HG03108 (cell line): ENCODE data around the gene ARFIP1.
A peak's percentile ranks its signal among the peaks of the same experiment; 100 is the strongest.
"Not testable (repeated sequence)": the region's sequence is repeated elsewhere in the genome, so short reads cannot be mapped to it uniquely, and the experiment has no call there.

ENCODE experiments used
- ATAC-seq: cut with Tn5 transposase; IDR thresholded peaks from one replicate; pipeline ENCODE4 v1.9.1; 2021; ENCODE audit warnings: moderate library complexity; ENCODE audit not compliant: unreplicated experiment

Gene ARFIP1, protein sequence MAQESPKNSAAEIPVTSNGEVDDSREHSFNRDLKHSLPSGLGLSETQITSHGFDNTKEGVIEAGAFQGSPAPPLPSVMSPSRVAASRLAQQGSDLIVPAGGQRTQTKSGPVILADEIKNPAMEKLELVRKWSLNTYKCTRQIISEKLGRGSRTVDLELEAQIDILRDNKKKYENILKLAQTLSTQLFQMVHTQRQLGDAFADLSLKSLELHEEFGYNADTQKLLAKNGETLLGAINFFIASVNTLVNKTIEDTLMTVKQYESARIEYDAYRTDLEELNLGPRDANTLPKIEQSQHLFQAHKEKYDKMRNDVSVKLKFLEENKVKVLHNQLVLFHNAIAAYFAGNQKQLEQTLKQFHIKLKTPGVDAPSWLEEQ

DNA sequence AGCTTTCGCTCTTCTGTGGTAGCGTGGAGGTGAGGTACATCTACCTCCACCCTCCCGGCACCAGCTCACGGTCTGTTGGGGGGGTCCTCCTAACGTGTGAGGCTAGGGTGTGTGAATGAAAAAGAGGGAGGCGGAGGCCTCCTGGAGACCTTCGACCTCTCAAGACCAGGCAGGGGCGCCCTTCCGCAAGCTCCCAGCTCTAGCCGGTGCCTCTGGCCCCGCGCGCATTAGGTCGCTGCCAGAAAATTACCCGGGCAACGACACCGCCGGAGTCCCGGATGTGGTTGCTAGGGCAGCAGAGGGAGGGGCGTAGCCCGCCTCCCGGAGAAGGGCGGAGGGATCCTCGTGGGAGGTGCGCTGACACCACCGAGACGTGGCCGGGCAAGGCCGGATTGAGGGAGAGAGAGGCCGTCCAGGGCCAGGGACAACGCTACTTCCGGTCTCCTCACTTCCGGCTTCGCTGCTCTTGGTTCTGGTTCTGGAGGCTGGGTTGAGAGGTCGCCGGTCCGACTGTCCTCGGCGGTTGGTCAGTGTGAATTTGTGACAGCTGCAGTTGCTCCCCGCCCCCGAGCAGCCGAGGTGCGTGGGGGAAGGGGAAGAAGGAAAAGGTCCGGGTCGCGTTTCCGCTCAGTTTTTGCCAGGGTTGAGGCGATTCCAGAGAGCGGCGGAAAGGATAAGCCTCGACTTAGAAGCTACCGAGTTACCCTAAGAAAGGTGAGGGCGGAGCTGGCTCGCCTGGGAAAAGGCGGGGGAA, at the start of gene ARFIP1, which contains the start of gene TIGD4:
TSS of gene ARFIP1 (plus strand) at position 442 of the 754 bp plus-strand sequence. CDS start 49,680 bp downstream, outside the sequence.
TSS of gene TIGD4 (minus strand) at position 218 of the 754 bp plus-strand sequence. CDS start 8,726 bp downstream, outside the sequence.
- peak; percentile 92 for ATAC-seq

DNA sequence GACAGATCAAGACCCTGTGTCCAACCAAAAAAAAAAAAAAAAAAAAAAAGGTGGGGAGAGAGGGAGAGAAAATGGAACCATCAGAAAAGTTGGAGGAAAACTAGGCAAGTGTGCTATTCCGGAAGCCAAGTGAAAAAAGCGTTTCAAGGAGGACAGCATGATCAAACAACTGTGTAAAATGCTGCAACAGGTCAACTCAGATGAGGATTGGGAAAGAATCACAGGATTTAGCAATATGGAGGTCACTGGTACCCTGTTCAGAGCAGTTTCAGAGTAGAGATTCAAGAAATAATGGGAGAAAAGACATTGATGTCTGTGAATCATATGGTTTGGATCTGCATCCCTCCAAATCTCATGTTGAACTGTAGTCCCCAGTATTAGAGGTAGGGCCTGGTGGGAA, 47.8 kb upstream of the ARFIP1 start:
- no peak for ATAC-seq

DNA sequence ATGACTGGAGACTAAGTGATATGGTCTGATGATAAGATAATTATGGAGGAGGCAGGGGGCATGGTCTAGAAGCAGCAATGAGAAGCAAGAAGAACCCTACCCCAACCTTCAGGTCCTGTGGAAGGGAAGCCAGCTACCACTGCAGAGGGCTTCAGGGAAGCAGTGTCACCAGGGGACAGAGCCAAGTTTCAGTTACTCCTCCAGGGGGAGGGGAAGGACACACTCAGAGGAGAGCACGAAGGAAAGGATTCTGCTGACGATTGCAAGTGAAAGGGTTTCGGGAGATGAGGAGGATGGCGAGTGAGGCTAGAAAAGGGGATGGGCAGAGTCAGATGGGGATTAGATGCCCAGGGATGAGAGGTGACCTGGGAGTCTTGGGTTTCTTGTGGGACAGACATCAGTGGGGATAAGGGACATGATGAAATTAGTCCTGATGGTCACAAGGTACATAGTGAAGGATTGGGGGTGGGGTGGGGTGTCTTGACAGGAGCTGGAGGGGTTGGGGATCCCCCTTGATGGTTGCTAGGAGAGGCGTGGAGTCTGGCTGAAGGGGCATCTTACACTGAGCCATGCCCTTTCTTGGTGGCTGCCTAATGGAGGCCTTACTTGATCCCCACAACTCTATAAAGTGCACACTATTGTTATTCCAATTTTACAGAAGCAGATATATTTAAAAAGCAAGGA, 45.6 kb upstream of the ARFIP1 start:
- ATAC-seq = no peak

DNA sequence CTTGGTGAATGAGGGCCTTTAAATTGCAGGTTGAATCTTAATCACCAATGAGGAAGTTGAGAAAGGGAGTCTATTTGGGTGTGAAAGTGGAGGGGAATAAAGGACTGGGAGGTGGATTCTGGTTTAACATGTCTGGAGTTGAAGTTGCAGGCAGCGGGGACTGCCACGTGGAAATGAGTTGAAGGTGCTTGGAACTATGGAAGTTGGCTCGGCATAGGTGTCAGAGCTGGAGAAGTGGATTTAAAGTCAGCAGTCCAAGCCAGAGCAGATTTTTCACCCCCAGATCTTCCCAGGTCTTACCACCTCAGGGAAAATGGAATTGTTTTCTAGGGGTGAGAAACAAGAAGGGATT, 45.1 kb upstream of the ARFIP1 start:
- ATAC-seq = no peak

DNA sequence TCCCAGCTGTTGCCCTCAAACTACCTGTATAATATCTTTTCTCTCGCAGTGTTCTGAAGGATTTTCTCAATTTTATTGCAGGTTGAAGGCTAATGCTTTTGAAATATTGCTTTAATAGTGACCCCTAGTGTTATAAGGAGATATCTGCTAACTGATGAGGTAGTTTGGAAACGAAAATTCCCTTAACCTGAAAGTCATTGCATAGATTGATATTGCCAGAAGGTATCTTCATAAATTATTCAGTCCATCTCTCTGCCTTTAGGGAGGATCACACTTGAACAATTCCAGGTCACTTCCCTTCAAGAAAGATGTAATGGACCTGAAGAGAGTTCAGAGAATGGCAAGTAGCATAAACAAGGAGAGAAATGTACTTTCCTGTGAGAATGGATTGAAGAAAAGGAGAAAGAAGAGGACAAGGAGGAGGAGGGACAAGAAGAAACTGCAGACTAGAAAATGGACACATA, 44.3 kb upstream of the ARFIP1 start:
- no peak for ATAC-seq

DNA sequence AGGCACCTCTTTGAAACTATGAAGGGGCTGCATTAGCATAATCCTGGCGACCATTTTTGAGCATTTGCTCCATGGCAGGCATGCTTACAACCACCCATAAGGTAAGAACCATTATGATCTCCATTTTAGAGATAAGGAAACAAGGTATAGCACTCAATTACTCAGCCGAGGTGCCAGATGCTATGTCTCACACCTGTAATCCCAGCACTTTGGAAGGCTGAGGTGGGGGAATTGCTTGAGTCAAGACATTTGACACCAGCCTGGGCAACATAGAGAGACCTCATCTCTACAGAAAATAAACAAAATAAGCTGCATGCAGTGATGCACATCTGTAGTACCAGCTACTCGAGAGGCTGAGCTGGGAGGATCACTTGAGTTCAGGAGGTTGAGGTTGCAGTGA, 43.8 kb upstream of the ARFIP1 start:
- ATAC-seq = no peak

DNA sequence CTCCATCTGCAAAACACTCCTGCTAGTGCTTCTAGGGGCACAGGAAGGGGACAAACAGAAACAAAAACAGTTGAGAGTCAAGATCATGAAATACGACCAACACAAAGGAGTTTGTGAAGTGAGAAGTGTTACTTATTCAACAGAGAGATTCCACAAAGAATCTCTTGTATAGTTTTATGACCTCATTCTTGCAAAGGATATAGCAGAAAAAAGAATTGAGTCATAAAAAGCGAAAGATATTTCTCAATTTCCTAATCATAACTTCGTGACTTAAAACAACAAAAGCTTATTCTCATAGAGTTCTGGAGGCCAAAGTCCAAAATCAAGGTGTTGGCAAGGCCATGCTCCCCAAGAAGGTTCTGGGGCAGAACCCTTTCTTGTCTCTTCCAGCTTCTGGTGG, 40.9 kb upstream of the ARFIP1 start:
- no peak for ATAC-seq

DNA sequence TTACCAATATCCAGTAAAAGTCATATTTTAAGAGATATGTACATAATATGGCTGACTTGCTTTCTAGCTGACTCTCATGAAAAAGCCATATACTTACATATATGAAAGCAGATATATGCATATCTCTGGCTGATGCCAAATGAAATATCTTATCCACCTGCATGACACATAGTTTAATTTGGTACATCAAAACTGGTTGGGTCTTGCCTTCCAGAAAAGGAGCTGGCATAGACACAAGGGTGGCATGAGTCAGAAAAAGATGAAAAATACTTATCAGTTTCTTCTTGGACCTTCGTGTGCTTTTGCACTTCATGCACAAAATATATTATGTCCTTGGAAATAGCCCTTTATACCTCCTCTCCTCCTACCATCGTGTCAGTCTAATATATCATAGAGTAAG, 32.3 kb upstream of the ARFIP1 start:
- ATAC-seq = no peak

DNA sequence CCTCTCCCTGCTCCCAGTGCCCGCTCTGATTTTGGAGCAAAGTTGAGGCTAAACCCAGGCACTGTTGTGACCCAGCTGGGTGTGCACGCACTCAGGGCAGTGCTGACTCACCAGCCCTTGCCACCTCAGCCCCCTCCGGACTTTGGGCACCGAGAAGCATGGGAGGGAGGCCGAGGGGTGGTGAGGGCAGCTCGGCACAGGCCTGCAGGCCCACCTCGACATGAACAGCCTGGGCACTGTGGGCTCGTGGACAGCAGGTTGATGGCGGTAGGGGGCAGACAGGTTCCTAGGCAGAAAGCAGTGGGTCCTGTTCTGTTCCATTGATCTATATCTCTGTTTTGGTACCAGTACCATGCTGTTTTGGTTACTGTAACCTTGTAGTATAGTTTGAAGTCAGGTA, 31.1 kb upstream of the ARFIP1 start:
- no peak for ATAC-seq

DNA sequence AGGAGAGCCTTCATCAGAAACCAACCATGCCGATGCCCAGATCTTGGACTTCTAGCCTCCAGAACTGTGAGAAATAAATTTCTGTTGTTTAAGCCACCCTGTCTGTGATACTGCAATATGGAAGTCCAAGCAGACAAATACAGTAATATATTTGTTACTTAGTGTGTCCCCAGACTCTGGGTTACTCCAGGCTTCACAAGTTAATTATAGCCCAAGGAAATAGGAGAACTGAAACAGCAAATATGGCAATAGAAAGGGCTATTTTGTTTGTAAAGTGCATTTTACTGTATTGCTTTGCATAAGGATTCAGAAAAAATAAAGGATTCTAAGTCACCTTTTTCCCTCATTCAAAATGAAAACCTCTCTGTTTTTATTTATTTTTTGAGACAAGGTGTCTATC, 16.0 kb upstream of the ARFIP1 start:
- no peak for ATAC-seq

DNA sequence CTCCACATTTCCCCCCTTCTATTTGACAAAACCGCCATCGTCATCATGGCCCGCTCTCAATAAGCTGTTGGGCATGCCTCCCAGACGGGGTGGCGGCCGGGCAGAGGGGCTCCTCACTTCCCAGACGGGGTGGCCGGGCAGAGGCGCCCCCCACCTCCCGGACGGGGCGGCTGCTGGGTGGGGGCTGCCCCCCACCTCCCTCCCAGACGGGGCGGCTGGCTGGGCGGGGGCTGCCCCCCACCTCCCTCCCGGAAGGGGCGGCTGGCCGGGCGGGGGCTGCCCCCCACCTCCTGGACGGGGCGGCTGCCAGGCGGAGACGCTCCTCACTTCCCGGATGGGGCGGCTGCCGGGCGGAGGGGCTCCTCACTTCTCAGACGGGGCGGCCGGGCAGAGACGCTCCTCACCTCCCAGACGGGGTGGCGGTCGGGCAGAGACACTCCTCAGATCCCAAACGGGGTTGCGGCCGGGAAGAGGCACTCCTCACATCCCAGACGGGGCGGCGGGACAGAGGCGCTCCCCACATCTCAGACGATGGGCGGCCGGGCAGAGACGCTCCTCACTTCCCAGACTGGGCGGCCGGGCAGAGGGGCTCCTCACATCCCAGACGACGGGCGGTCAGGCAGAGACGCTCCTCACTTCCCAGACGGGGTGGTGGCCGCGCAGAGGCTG, 14.6 kb upstream of the ARFIP1 start:
- not testable (repeated sequence) for ATAC-seq

DNA sequence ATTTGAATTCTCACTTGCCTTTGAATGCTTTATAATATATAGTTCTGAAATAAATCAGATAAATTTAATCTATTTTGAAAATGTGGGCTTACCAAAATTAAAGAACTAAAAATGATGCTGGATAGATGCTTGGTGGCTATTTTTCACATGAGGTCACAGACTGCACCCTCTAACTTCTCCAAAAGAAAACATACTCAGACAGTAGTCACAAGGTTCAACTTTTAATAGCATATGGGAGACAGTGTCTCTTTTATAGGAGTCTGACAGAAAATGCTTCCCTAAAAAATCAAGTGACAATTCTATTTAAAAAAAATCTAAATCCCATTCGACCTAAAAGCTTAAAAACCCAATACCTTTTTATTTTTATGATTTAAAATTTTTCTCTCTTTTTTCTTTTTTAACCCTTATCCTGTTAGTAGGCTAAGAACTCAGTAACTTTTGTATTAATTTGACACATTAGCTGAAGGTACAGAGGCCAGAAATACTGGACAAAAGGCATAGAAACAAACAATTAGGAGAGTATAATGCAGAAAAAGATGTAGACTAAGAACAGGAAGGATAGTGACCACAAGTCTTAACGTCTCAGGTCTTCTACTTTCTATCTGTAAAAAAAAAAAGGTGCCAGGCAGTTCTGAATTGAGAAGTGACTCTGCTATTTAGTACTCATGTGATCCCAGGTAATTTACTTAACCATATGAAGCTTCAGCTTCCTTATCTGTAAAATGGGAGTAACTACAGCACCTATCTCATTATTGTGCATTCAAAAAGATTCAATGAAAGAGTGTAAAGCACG, 7.8 kb upstream of the ARFIP1 start:
- no peak for ATAC-seq

DNA sequence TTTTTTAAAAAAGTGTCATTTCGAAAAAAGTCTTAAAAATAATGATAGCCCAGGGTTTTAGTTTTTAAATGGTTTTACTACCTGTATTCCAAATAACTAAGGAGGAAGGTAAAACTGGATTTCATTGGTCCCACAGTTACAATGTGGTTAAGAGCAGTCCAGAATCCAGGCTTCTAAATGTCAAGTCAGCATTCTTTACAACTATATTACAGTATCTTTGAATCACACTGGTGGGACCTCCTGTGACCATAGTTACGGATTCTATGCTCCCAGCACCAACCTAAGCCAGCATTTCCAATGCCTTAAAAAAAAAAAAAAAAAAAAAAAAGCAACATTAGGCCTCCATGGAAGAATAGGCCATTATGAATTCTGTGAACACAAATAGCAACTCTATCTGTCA, 6.4 kb upstream of the ARFIP1 start:
- no peak for ATAC-seq

DNA sequence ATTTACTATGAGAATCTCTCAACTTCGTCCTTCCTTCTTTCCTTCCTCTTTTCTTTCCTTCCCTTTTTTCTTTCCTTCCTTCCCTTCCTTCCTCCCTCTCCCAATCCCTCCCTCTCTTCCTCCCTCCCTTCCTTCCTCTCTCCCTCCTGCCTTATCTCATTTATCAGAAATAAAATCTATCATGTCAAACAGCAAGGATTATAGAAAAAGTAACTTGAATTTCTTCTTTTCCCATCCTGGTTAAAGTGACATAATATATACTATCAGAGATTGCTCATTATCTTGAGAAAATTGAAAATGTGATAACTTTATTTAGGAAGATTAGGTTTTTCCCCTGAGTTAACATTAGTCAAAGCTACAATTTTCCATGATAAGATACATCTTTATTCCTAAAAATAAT, 5.8 kb upstream of the ARFIP1 start:
- ATAC-seq = no peak

DNA sequence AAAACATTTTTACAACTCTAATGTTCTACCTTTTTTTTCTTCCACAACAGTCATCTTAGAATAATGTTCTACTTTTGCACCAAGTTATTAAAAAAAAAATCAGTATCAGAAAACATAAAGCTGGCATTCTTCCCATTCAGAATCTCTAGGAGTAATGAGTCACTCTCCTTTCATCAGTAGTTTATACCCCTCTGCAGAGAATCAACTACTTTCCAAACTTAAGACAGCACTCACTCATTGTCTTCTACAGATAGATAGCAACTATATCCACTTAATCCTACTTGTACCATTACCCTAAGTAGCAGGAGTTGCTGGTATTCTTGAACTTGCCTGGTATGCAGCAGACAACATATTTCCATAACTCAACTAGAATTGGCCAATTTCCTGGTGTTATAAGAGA, 3.4 kb upstream of the ARFIP1 start:
- no peak for ATAC-seq

DNA sequence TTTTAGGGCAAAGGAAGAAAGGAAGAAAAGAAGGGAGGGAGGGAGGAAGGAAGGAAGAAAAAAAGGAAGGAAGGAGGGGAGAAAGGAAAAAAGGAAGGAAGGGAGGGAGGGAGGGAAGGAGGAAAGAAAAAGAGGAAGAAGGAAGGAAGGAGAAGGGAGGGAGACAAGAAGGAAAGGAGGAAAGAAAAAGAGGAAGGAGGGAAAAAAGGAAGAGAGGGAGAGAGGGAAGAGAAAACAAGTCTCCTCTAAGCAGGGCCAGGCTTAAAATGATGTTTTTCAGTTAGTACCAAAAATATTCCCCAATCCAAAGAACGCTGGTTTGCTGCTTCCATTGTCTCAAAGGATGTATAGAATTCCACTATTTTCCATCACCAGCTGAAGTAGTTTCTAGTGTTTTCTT, 2.3 kb upstream of the ARFIP1 start:
- ATAC-seq = no peak

DNA sequence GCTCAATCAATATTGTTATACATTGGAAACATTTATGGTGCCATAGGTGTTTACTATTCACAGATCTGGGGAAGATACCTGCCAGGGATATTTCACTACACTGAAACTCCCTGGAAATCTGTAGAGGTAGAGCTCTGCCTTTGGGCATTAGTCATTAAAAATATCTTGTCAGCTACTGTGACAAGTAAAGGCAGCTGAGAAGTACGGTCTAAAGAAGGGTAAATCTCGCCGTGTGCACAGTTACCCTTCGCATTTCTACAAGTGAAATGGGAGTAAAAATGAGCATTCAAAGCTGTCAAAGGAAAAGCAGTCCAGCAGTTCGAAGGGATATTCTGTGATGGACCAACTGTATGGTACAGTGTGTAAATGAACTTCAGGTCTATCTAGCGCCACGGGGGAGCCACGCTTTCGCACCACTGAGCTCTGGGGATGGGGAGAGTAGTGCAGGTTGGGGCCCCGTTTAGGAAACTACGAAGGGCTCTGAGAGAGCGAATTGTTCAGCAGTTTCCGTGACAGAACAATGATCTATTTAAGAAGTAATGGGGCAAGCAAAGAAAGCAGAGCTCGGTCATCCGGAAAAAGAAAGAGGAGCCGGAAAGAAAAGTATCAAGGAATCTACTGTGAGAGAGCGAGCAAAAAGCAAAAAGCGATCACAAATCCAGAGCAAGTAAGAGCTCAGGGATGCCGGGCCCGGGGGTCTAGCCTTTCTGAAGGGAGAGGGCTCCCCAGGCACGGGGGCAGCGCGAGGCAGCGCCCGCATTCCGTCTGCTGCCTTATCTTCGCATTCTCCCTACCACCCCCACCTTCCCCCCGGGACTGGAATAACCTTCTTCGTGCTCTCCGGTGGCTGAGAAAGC, 870 bp upstream of the ARFIP1 start:
- peak; percentile 2 for ATAC-seq

DNA sequence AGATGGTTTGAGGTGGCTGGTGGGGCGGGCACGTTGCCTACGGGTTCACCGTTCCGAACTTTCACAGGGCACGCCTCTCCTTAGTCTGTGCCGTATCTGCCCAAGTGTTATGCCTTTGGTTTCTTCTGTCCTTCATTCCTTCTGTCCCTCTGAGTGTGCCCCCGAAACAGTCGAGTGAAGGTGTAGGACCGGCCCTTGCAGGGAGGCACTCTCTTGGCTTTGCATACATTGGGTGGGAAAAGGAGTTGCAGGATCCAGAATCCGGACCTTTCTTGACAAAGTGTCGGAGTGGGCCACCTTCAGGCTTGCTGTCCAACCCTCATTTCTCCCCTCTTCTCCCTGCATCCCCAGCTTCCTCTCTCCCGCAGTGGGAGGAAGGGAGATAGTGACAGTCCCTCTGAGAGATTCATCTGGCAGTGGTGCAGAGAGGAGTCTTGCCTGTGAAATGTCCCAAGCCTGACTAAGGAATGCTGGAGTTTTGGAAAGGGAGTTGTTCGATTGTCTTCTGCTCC, 569 bp downstream of the ARFIP1 start:
- no peak for ATAC-seq
